ENCODE data around the gene CPOX.
"Not testable (repeated sequence)": the region's sequence is repeated elsewhere in the genome, so short reads cannot be mapped to it uniquely, and the experiment has no call there.

Gene CPOX

GRCh38 chr3:98560911-98561310 is 32.5 kb downstream of the CPOX start:
- no peak for DNase-seq

- not testable (repeated sequence) for DNase-seq
These were observed 33.6 kb downstream of the CPOX start for GRCh38 chr3:98559769-98560168.

- no peak for DNase-seq
These were observed 35.1 kb downstream of the CPOX start for GRCh38 chr3:98558100-98558827.

GRCh38 chr3:98557324-98558010 is 35.9 kb downstream of the CPOX start:
- DNase-seq = no peak

GRCh38 chr3:98556164-98557130 is 37.0 kb downstream of the CPOX start:
- no peak for DNase-seq

GRCh38 chr3:98555025-98555379 is 38.4 kb downstream of the CPOX start:
- no peak for DNase-seq

GRCh38 chr3:98554580-98554979 is 38.8 kb downstream of the CPOX start:
- no peak for DNase-seq

GRCh38 chr3:98553753-98554152 is 39.7 kb downstream of the CPOX start:
- DNase-seq = no peak

- no peak for DNase-seq
These were observed 40.3 kb downstream of the CPOX start for GRCh38 chr3:98553021-98553563.

- no peak for DNase-seq
These were observed 41.0 kb downstream of the CPOX start for GRCh38 chr3:98552232-98553020.

GRCh38 chr3:98551754-98552153 is 41.7 kb downstream of the CPOX start:
- no peak for DNase-seq

GRCh38 chr3:98551236-98551635 is 42.2 kb downstream of the CPOX start:
- no peak for DNase-seq

- DNase-seq = no peak
These were observed 42.6 kb downstream of the CPOX start for GRCh38 chr3:98550833-98551232.

- no peak for DNase-seq
These were observed 44.9 kb downstream of the CPOX start for GRCh38 chr3:98548544-98548943.

GRCh38 chr3:98545940-98546339 is 47.5 kb downstream of the CPOX start:
- no peak for DNase-seq

- DNase-seq = no peak
These were observed 50.8 kb downstream of the CPOX start for GRCh38 chr3:98542623-98543022.

- DNase-seq = no peak
These were observed 51.7 kb downstream of the CPOX start for GRCh38 chr3:98541695-98542094.

GRCh38 chr3:98540346-98540745 is 53.1 kb downstream of the CPOX start:
- DNase-seq = no peak

GRCh38 chr3:98536456-98537017 is 56.9 kb downstream of the CPOX start:
- no peak for DNase-seq

- DNase-seq = no peak
These were observed 58.7 kb downstream of the CPOX start for GRCh38 chr3:98534734-98535133.

- DNase-seq = no peak
These were observed 59.2 kb downstream of the CPOX start for GRCh38 chr3:98534168-98534567.
